ENCODE measurements around the gene SLCO2A1. TPM values are rescaled to one million over a fixed set of nuclear protein-coding genes. Genes with fewer than 3 reads are reported as not detected.
A peak's percentile ranks its signal among the peaks of the same experiment; 100 is the strongest.

SLCO2A1 gene
- polyA plus RNA-seq, 1 experiment: 5.4 TPM

DNA sequence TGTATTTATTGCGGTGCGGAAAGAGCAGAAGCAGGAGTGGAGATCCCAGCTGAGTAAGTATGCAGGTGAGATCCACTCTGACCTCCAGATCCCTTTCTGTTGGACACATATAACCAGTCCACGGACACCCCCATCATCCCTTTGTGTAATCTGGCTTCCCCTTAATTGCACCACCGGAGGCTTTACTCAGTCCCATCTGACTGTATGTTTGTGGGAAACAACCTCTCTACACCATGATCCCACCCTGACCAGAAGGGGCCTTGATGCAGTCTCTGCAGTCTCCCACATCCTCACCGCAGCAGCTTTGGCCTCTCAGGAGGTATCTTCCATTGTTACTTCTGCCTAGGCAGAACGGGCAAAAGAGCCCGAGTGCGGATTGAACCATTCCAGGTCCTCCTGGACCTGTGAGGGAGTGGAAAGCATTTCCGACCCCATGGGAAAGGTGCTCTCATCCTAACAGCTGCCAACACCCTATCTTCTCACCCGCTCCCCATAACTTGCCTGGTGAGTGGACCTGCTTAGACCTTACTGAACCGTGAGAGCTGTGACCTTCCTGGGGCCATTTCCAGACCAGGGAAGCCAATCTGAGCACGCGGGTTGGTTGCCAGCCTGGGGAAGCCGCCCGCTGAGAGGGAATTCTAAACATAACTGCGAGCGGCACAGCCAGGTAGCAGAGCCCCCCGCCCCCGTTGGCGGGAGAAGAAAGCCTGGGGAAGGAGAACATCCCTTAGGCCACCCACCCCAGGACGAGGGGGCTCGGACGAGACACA lies 1.1 kb downstream of the SLCO2A1 start:
- POLR2A ChIA-PET: no interaction called here

DNA sequence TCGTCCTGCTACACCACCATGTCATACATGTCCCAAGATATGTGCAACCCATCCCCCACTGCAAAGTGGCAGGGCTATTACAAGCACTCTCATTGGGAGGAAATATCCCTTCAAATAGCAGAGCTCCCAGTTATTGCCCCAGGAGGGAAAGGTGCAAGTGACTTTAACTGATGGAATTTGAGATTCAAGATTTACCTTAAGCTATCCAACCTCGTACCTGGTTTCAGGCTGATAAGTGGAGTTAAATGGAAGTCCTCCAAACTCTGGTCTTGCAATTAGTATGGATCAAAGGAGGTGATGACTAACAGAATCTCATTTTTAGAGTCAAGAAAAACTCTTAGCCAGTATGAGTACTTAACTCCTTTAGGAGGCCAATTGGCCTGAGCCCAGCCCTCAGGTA lies 2.1 kb downstream of the SLCO2A1 start:
- CTCF ChIA-PET: interaction anchor here (0.6 kb wide), 1 partner anchor 9 kb away, joined by 8 read pairs; no protein-coding TSS in a partner anchor
- POLR2A ChIA-PET: no interaction called here

More for the DNA sequence above, 1.1 kb downstream of the SLCO2A1 start:
- TF ChIP-seq, protein P1, sequence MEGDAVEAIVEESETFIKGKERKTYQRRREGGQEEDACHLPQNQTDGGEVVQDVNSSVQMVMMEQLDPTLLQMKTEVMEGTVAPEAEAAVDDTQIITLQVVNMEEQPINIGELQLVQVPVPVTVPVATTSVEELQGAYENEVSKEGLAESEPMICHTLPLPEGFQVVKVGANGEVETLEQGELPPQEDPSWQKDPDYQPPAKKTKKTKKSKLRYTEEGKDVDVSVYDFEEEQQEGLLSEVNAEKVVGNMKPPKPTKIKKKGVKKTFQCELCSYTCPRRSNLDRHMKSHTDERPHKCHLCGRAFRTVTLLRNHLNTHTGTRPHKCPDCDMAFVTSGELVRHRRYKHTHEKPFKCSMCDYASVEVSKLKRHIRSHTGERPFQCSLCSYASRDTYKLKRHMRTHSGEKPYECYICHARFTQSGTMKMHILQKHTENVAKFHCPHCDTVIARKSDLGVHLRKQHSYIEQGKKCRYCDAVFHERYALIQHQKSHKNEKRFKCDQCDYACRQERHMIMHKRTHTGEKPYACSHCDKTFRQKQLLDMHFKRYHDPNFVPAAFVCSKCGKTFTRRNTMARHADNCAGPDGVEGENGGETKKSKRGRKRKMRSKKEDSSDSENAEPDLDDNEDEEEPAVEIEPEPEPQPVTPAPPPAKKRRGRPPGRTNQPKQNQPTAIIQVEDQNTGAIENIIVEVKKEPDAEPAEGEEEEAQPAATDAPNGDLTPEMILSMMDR (IDR thresholded peaks at IDR 0.05; ENCODE audit: insufficient read depth, low read depth, low read length): no peak
- CTCF ChIA-PET: no interaction called here
- H3K27me3 ChIP-seq (ENCODE audit: control insufficient read depth, insufficient read depth, low read length): peaks cover 6% of the 10 kb centered on the region
- no peaks in the 10 kb centered on the region for H3K36me3 ChIP-seq (ENCODE audit: control insufficient read depth, insufficient read depth, low read length)
- DNase-seq (ENCODE audit: low read depth): no peak
- H3K4me3 ChIP-seq (ENCODE audit: low read depth, low read length): peak overlapping the region; percentile 60

DNA sequence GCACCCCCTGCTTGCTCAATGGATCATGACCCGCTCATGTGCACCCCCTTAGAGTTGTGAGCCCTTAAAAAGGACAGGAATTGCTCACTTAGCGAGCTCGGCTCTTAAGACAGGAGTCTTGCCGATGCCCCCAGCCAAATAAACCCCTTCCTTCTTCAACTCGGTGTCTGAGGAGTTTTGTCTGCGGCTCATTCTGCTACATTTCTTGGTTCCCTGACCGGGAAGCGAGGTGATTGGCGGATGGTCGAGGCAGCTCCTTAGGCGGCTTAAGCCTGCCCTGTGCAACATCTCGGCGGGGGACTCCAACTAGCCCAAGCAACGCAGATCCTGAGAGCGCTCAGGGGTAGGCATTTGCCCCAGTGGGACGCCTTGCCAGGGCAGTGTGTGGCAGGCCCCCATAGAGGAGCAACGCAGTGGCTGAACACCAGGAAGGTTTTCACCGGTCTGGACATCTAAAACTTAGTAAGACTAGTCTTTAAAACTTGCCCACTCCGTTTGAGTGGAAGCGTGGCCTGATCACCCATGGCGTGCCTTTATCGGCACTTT lies 9.5 kb downstream of the SLCO2A1 start:
- DNase-seq (ENCODE audit: low read depth): no peak
- Histone ChIP-seq H3K4me3 (ENCODE audit: low read depth, low read length) (no peak overlapping the region), H3K36me3 (ENCODE audit: control insufficient read depth, insufficient read depth, low read length) (no peaks in the 10 kb centered on the region), H3K27me3 (ENCODE audit: control insufficient read depth, insufficient read depth, low read length) (no peaks in the 10 kb centered on the region)
- ChIA-PET CTCF (no interaction called here), POLR2A (no interaction called here)
- TF ChIP-seq, protein P1 (IDR thresholded peaks at IDR 0.05; ENCODE audit: insufficient read depth, low read depth, low read length): no peak

More for the DNA sequence above, 2.1 kb downstream of the SLCO2A1 start:
- TF ChIP-seq, protein P1 (IDR thresholded peaks at IDR 0.05; ENCODE audit: insufficient read depth, low read depth, low read length): no peak
- no peaks in the 10 kb centered on the region for H3K36me3 ChIP-seq (ENCODE audit: control insufficient read depth, insufficient read depth, low read length)
- H3K4me3 ChIP-seq (ENCODE audit: low read depth, low read length): no peak overlapping the region
- no peak for DNase-seq (ENCODE audit: low read depth)
- H3K27me3 ChIP-seq (ENCODE audit: control insufficient read depth, insufficient read depth, low read length): peaks cover 6% of the 10 kb centered on the region

DNA sequence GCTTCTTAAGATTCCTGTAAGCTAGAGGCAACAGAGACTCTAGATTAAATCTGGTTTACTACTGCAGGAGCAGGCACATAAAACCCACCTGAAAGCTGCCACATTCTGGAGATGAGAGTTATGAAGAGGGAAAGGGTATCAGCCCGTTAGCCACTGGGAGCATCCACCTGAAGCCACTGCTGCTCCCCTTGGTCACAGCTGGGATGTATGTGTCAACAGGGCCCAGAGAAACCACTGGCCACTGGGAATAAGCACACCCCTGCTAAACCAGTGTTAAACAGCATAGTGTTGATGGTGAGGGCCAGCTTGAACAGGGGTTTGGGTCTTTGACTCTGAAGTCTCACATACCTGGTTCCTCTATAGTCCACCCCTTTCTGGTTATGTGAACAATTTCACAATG lies 10.9 kb downstream of the SLCO2A1 start:
- TF ChIP-seq, protein P1 (IDR thresholded peaks at IDR 0.05; ENCODE audit: insufficient read depth, low read depth, low read length): no peak
- no peaks in the 10 kb centered on the region for H3K27me3 ChIP-seq (ENCODE audit: control insufficient read depth, insufficient read depth, low read length)
- no peak for DNase-seq (ENCODE audit: low read depth)
- no peak overlapping the region for H3K4me3 ChIP-seq (ENCODE audit: low read depth, low read length)
- ChIA-PET POLR2A (no interaction called here), CTCF (interaction anchor here (1.1 kb wide), 1 partner anchor 9 kb away, joined by 8 read pairs; no protein-coding TSS in a partner anchor)
- H3K36me3 ChIP-seq (ENCODE audit: control insufficient read depth, insufficient read depth, low read length): no peaks in the 10 kb centered on the region

DNA sequence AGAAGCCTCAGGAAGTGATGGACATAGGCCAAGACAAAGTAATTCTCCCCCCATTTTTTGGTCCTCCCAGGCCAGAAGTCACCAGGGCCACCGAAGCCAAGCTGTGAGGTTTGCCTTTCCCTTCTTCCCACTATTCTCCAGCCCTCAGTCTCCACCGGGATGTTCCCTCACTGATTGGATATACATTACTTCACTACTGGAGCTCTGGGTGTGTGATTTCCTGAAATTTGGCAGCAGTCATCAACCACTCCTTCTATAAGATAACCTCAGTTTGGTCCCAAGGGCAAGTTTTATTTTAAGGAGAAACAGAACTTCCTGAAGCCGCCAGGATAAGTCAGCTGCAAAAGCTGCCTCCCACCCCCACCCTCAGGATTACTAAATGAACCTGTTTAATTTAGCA lies 11.3 kb downstream of the SLCO2A1 start:
- POLR2A ChIA-PET: no interaction called here
- DNase-seq (ENCODE audit: low read depth): no peak
- H3K27me3 ChIP-seq (ENCODE audit: control insufficient read depth, insufficient read depth, low read length): no peaks in the 10 kb centered on the region
- TF ChIP-seq, protein P1 (IDR thresholded peaks at IDR 0.05; ENCODE audit: insufficient read depth, low read depth, low read length): no peak
- no peak overlapping the region for H3K4me3 ChIP-seq (ENCODE audit: low read depth, low read length)
- CTCF ChIA-PET: interaction anchor here (1.1 kb wide), 1 partner anchor 9 kb away, joined by 8 read pairs; no protein-coding TSS in a partner anchor
- no peaks in the 10 kb centered on the region for H3K36me3 ChIP-seq (ENCODE audit: control insufficient read depth, insufficient read depth, low read length)
